RWPE2 (cell line): ENCODE measurements around the gene ERVW-1.
A peak's percentile ranks its signal among the peaks of the same experiment; 100 is the strongest.
"Not testable (repeated sequence)": the region's sequence is repeated elsewhere in the genome, so short reads cannot be mapped to it uniquely, and the experiment has no call there.

Experiments
- ATAC-seq: fragments of 200-7000 bp; cut with Tn5 transposase; 3 replicates; pipeline ENCODE4 v1.9.1; 2021; ENCODE audit warnings: low read depth
- DNase-seq: peaks from one replicate; pipeline ENCODE4 v3.0.0-alpha.2; 2020; ENCODE audit warnings: low spot score
- H3K27ac ChIP-seq: fragments of 450-650 bp; 2 replicates; pipeline ENCODE4 v1.5.1; 2017; ENCODE audit warnings: mild to moderate bottlenecking; ENCODE audit not compliant: poor library complexity, severe bottlenecking
- H3K27me3 ChIP-seq: fragments of 250-450 bp; sonication (Bioruptor Pico); 2 replicates; pipeline ENCODE4 v1.5.1; 2021; ENCODE audit warnings: mild to moderate bottlenecking, moderate library complexity; ENCODE audit not compliant: insufficient read depth, poor library complexity, severe bottlenecking
- H3K36me3 ChIP-seq: fragments of 250-450 bp; sonication (Bioruptor Pico); 2 replicates; pipeline ENCODE4 v1.5.1; 2020; ENCODE audit warnings: low read depth, mild to moderate bottlenecking, moderate library complexity
- H3K4me1 ChIP-seq: fragments of 250-450 bp; sonication (Bioruptor Pico); 2 replicates; pipeline ENCODE4 v1.5.1; 2021; ENCODE audit warnings: mild to moderate bottlenecking, moderate library complexity; ENCODE audit not compliant: insufficient read depth, poor library complexity, severe bottlenecking
- H3K4me3 ChIP-seq: fragments of 250-450 bp; sonication (Bioruptor Pico); 2 replicates; pipeline ENCODE4 v1.5.1; 2021; ENCODE audit warnings: mild to moderate bottlenecking, moderate library complexity; ENCODE audit not compliant: severe bottlenecking
- H3K9me3 ChIP-seq: fragments of 250-450 bp; sonication (Bioruptor Pico); 2 replicates; pipeline ENCODE4 v1.5.1; 2021; ENCODE audit warnings: mild to moderate bottlenecking, moderate library complexity; ENCODE audit not compliant: severe bottlenecking
- CTCF ChIP-seq: fragments of 450-650 bp; IDR thresholded peaks from one replicate; pipeline ENCODE4 v1.5.1; 2017; ENCODE audit warnings: mild to moderate bottlenecking, moderate library complexity; ENCODE audit not compliant: poor library complexity, severe bottlenecking

Gene ERVW-1

GRCh38 chr7:92447345-92448204 lies 30.2 kb downstream of the ERVW-1 start, which contains the start of gene GATAD1:
TSS of gene GATAD1 (plus strand) at chr7:92447482. CDS start at chr7:92447730, 248 bp downstream.
- DNase-seq = peak; percentile 89
- Histone ChIP-seq H3K4me3 (peak within 1 kb of the TSS; percentile 90), H3K9me3 (no peaks in the 10 kb centered on the region), H3K36me3 (peaks cover 39% of the 10 kb centered on the region), H3K27me3 (no peaks in the 10 kb centered on the region), H3K27ac (peak within 1 kb of the TSS; percentile 70), H3K4me1 (peaks cover 8% of the 10 kb centered on the region)
- peak; percentile 94 for ATAC-seq
- TF ChIP-seq CTCF = peak; percentile 40

DNA sequence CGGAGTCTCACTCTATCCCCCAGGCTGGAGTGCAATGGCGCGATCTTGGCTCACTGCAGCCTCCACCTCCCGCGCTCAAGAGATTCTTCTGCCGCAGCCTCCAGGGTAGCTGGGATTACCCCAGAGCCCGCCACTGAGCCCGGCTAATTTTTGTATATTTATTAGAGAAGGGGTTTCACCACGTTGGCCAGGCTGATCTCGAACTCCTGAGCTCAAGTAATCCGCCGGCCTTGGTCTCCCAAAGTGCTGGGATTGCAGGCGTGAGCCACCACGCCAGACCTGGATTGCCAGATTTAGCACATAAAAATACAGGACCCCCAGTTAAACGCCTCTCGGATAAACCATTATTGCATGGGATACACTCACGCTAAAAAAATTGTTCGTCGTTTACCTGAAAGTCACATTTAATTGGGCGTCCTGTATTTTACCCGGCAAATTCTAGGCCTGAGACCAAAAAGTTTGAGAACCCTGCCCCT lies 30.8 kb downstream of the ERVW-1 start:
- TF ChIP-seq CTCF = peak; percentile 87
- Histone ChIP-seq H3K27me3 (no peaks in the 10 kb centered on the region), H3K36me3 (peaks cover 33% of the 10 kb centered on the region), H3K4me1 (peaks cover 8% of the 10 kb centered on the region), H3K27ac (peak overlapping the region; percentile 70), H3K9me3 (no peaks in the 10 kb centered on the region), H3K4me3 (peak overlapping the region; percentile 90)
- no peak for DNase-seq
- no peak for ATAC-seq

DNA sequence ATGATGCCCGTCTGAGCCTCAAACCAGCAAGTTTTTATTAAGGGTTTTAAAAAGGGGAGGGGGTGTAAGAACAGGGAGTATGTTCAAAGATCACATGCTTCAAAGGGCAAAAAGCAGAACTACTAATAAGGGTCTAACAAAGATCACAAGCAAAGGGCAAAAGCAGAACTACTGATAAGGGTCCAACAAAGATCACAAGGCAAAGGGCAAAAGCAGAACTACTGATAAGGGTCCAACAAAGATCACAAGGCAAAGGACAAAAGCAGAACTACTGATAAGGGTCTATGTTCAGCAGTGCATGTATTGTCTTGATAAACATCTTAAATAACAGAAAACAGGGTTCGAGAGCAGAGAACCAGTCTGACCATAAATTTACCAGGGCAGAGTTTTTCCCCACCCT lies 35.0 kb downstream of the ERVW-1 start:
- H3K4me3 ChIP-seq, ATAC-seq, H3K36me3 ChIP-seq, H3K27ac ChIP-seq, DNase-seq, H3K9me3 ChIP-seq, H3K4me1 ChIP-seq, H3K27me3 ChIP-seq: not testable (repeated sequence)

DNA sequence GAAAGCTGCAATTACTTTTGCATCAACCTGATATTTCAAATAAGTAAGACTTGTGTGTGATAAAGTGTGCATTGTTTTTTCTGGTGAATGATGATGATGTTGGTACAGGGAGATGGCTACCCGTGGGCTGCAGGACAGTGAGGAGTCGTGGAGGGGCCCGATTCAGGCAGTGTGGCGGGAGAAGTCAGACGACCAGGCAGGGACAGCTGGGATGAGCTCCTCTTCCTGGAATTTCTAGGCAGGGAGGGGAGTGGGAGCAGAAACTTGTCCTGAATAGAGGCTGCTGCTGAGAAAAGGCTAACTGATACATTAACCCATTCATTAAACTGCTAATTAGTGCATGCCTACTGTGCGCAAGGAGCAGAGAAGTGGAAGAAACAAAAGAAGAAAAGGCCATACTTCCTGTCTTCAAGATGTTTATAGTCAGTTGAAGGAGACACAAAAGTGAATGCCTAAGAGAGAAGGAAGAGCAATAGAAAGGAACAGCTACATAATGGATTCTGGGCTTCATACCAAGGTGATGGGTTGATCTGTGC lies 39.7 kb downstream of the ERVW-1 start:
- H3K36me3 ChIP-seq = no peaks in the 10 kb centered on the region
- no peak for TF ChIP-seq CTCF
- H3K27me3 ChIP-seq = no peaks in the 10 kb centered on the region
- no peaks in the 10 kb centered on the region for H3K9me3 ChIP-seq
- DNase-seq (no peak), ATAC-seq (no peak)
- H3K4me1 ChIP-seq = no peaks in the 10 kb centered on the region
- H3K4me3 ChIP-seq = no peak overlapping the region
- no peak overlapping the region for H3K27ac ChIP-seq

- TF ChIP-seq CTCF = no peak
- Histone ChIP-seq H3K27ac (no peak overlapping the region), H3K9me3 (no peaks in the 10 kb centered on the region), H3K4me3 (no peak overlapping the region), H3K4me1 (no peaks in the 10 kb centered on the region), H3K36me3 (no peaks in the 10 kb centered on the region), H3K27me3 (no peaks in the 10 kb centered on the region)
- ATAC-seq (no peak), DNase-seq (no peak)
These were observed 40.9 kb downstream of the ERVW-1 start for GRCh38 chr7:92436612-92437445.
